Epithelial cell of esophagus (primary cell): ENCODE results near the gene DIPK1B.

Experiments used
- DNase-seq: peaks from one replicate; pipeline ENCODE4 v3.0.0; 2010; ENCODE audit warnings: low read depth
- H3K4me3 ChIP-seq: 2 replicates; pipeline ENCODE4 v1.5.1; 2011; ENCODE audit warnings: mild to moderate bottlenecking, low read length, control low read depth
- CTCF ChIP-seq: IDR thresholded peaks from 2 replicates; pipeline ENCODE4 v1.5.1; 2011; ENCODE audit warnings: low read depth, mild to moderate bottlenecking, low read length, control low read depth, inconsistent platforms; ENCODE audit not compliant: insufficient read depth; ENCODE audit errors: missing control alignments

Gene DIPK1B

GRCh38 chr9:136722093-136722968 lies 10.0 kb downstream of the DIPK1B start:
- no peak for TF ChIP-seq CTCF

GRCh38 chr9:136722969-136723356 lies 10.6 kb downstream of the DIPK1B start:
- no peak overlapping the region for H3K4me3 ChIP-seq
- no peak for TF ChIP-seq CTCF
- no peak for DNase-seq

More at GRCh38 chr9:136722093-136722968, 10.0 kb downstream of the DIPK1B start:
- no peak for DNase-seq
- H3K4me3 ChIP-seq, result no peak overlapping the region

- H3K4me3 ChIP-seq, result no peak overlapping the region
- no peak for DNase-seq
- TF ChIP-seq CTCF, result no peak
Observed at GRCh38 chr9:136723362-136723976, 11.1 kb downstream of the DIPK1B start.

- H3K4me3 ChIP-seq, result no peak overlapping the region
- no peak for DNase-seq
- no peak for TF ChIP-seq CTCF
Observed at GRCh38 chr9:136723989-136724388, 11.6 kb downstream of the DIPK1B start.

- H3K4me3 ChIP-seq, result no peak overlapping the region
- DNase-seq, result no peak
- TF ChIP-seq CTCF, result no peak
Observed at GRCh38 chr9:136724772-136725171, 12.4 kb downstream of the DIPK1B start.

GRCh38 chr9:136725612-136726011 lies 13.2 kb downstream of the DIPK1B start:
- H3K4me3 ChIP-seq, result peak overlapping the region; percentile 92
- TF ChIP-seq CTCF, result no peak

More at GRCh38 chr9:136725612-136726011, 13.2 kb downstream of the DIPK1B start:
- peak; percentile 92 for DNase-seq
